GM06990 (cell line): ENCODE measurements around the gene ALDH18A1.

Source experiments
- DNase-seq: peaks from one replicate; pipeline ENCODE4 v3.0.0-alpha.2; 2011; ENCODE audit not compliant: insufficient read length; ENCODE audit errors: extremely low read depth
- H3K27me3 ChIP-seq: replicated peaks from 2 replicates; pipeline ENCODE4 v1.6.0; 2011; ENCODE audit warnings: low read length; ENCODE audit not compliant: control insufficient read depth, insufficient read depth
- H3K36me3 ChIP-seq: 2 replicates; pipeline ENCODE4 v1.5.1; 2011; ENCODE audit warnings: low read length; ENCODE audit not compliant: control insufficient read depth, insufficient read depth
- H3K4me3 ChIP-seq: replicated peaks from 2 replicates; pipeline ENCODE4 v1.5.1; 2011; ENCODE audit warnings: low read depth, mild to moderate bottlenecking, control low read depth, low read length
- CTCF ChIP-seq: IDR thresholded peaks from 2 replicates; pipeline ENCODE4 v1.5.1; 2011; ENCODE audit warnings: low read length, control low read depth, mild to moderate bottlenecking, inconsistent platforms; ENCODE audit not compliant: insufficient read depth, poor library complexity, severe bottlenecking

ALDH18A1 gene

GRCh38 chr10:95601116-95601719 lies 55.3 kb downstream of the ALDH18A1 start:
- peak; percentile 34 for DNase-seq
- TF ChIP-seq CTCF, result peak; percentile 91
- Histone ChIP-seq H3K36me3 (peaks cover 4% of the 10 kb centered on the region), H3K4me3 (no peak overlapping the region), H3K27me3 (no peaks in the 10 kb centered on the region)

- no peak for DNase-seq
- Histone ChIP-seq H3K27me3 (no peaks in the 10 kb centered on the region), H3K36me3 (peaks cover under 1% of the 10 kb centered on the region), H3K4me3 (no peak overlapping the region)
- TF ChIP-seq CTCF, result no peak
These were observed 56.4 kb downstream of the ALDH18A1 start for GRCh38 chr10:95600158-95600557.

GRCh38 chr10:95597788-95598187 lies 58.7 kb downstream of the ALDH18A1 start:
- no peak overlapping the region for H3K4me3 ChIP-seq
- H3K27me3 ChIP-seq, result no peaks in the 10 kb centered on the region
- no peak for DNase-seq
- H3K36me3 ChIP-seq, result no peaks in the 10 kb centered on the region
- TF ChIP-seq CTCF, result no peak

- no peak for TF ChIP-seq CTCF
- H3K4me3 ChIP-seq, result no peak overlapping the region
- H3K27me3 ChIP-seq, result no peaks in the 10 kb centered on the region; the same call in 1 of the 2 replicates
- no peaks in the 10 kb centered on the region for H3K36me3 ChIP-seq
- no peak for DNase-seq
These were observed 68.5 kb downstream of the ALDH18A1 start for GRCh38 chr10:95588025-95588424.

GRCh38 chr10:95579835-95580535 lies 76.5 kb downstream of the ALDH18A1 start:
- no peak for TF ChIP-seq CTCF
- no peak for DNase-seq
- Histone ChIP-seq H3K36me3 (no peaks in the 10 kb centered on the region), H3K4me3 (no peak overlapping the region), H3K27me3 (peaks cover 1% of the 10 kb centered on the region)
